Measurements from ENCODE around the gene USP4. TPM values are rescaled to one million over a fixed set of nuclear protein-coding genes. Genes with fewer than 3 reads are reported as not detected.

Gene USP4
- total RNA-seq, 1 donor from 2014 or later = 55.0 TPM

DNA sequence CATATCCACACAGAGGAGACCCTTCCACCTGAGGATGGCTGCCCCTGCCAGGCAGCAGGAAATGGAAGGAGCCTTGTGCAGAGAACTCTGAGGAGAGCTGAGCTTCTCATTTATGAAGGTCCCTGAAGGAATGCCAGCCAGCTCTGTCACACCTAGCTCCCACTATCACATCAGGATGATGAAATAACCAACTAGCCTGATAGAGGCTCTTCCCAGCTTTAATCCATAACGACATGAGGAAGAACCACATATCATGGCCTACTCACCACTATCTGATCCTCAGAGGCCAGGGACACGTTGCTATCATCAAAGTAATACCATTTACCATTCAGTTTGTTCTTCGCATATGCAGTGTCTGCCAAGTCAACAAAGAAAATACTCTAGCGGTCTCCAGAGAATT lies 61.3 kb downstream of the USP4 start:
- Mint-ChIP-seq H3K27me3 (ENCODE audit: unreplicated experiment) (peaks cover 2% of the 10 kb centered on the region), H3K36me3 (ENCODE audit: low read depth, unreplicated experiment) (peaks cover 15% of the 10 kb centered on the region), H3K4me3 (ENCODE audit: unreplicated experiment) (no peak overlapping the region), H3K27ac (ENCODE audit: unreplicated experiment) (no peak overlapping the region), H3K4me1 (ENCODE audit: unreplicated experiment) (peaks cover 16% of the 10 kb centered on the region), H3K9me3 (ENCODE audit: unreplicated experiment) (no peaks in the 10 kb centered on the region)
- TF ChIP-seq, protein P1, sequence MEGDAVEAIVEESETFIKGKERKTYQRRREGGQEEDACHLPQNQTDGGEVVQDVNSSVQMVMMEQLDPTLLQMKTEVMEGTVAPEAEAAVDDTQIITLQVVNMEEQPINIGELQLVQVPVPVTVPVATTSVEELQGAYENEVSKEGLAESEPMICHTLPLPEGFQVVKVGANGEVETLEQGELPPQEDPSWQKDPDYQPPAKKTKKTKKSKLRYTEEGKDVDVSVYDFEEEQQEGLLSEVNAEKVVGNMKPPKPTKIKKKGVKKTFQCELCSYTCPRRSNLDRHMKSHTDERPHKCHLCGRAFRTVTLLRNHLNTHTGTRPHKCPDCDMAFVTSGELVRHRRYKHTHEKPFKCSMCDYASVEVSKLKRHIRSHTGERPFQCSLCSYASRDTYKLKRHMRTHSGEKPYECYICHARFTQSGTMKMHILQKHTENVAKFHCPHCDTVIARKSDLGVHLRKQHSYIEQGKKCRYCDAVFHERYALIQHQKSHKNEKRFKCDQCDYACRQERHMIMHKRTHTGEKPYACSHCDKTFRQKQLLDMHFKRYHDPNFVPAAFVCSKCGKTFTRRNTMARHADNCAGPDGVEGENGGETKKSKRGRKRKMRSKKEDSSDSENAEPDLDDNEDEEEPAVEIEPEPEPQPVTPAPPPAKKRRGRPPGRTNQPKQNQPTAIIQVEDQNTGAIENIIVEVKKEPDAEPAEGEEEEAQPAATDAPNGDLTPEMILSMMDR (IDR thresholded peaks at IDR 0.05; ENCODE audit: unreplicated experiment) = no peak
- no peak for DNase-seq (ENCODE audit: low spot score)

DNA sequence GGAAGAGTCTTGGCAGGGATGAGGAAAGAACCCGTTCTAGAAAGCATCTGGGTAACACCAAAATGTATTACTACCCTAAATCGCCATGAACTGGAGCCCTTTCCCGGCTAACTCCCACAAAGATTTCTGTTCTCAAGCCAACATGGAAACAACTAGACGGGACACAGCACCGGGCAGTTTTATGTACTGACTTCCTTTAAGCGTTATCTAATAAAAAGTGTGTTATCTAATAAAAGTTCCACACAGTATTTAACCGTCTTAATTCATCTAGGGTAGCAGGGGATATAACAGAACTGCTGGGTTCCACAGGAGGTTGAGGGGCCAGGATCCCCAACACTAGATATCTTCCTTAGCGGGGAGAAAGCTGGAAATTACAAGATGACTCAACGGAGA lies 62.5 kb downstream of the USP4 start:
- TF ChIP-seq, protein P1 (IDR thresholded peaks at IDR 0.05; ENCODE audit: unreplicated experiment) = no peak
- Mint-ChIP-seq H3K4me3 (ENCODE audit: unreplicated experiment) (peak overlapping the region; percentile 83), H3K27me3 (ENCODE audit: unreplicated experiment) (peaks cover 2% of the 10 kb centered on the region), H3K4me1 (ENCODE audit: unreplicated experiment) (peaks cover 16% of the 10 kb centered on the region), H3K9me3 (ENCODE audit: unreplicated experiment) (no peaks in the 10 kb centered on the region), H3K36me3 (ENCODE audit: low read depth, unreplicated experiment) (peaks cover 11% of the 10 kb centered on the region), H3K27ac (ENCODE audit: unreplicated experiment) (no peak overlapping the region)
- DNase-seq (ENCODE audit: low spot score) = no peak

DNA sequence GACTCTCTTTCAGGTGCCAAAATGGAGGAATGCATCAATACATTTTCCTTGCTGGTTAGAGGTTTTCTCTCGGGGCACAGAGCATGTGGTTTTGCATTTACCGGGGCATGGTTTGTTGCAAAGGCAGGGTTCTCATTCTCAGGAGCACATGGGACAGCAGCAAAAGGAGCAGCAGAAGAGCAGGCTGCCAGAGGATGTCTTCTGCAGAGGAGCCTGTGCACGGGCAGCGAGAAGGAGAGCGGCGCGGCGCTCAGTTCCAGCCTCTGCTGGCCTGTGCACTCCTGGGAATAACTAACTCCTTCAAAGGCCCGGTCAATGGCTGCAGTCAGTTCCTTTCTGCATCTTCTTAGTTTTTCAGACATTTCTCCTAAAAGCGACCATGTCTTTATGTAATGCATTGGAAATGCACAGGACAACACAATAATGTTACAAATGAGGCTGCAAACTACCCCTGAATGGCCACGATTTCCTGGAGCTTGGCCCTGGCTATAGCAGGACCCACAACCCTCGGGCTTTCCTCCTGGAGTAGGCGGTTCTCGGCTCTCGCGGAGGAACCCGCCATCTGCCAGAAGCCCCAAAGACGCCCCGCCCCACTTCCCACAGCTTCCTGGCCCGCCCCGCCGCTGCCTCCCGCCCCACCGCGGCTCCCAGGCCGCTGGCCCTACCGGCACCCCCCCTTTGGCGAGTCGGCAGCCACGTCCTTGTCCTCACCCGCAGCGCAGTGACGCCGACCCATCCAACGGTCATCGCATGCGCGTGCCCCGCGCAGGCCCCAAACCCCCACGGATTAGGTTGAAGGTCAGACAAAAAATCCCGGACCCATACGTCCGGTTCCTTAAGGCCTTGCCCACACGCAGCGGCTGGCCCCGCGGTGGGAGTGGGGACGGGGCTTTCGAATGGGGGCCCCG lies 63.1 kb downstream of the USP4 start, which contains the start of gene C3orf62:
Gene C3orf62 (minus strand): TSS at position 758 of the 908 bp plus-strand sequence. CDS start 360 bp downstream, at position 398.
- Mint-ChIP-seq H3K27me3 (ENCODE audit: unreplicated experiment) (peaks cover 2% of the 10 kb centered on the region), H3K36me3 (ENCODE audit: low read depth, unreplicated experiment) (peaks cover 11% of the 10 kb centered on the region), H3K27ac (ENCODE audit: unreplicated experiment) (peak within 1 kb of the TSS; percentile 87), H3K4me3 (ENCODE audit: unreplicated experiment) (peak within 1 kb of the TSS; percentile 83), H3K4me1 (ENCODE audit: unreplicated experiment) (peaks cover 16% of the 10 kb centered on the region), H3K9me3 (ENCODE audit: unreplicated experiment) (no peaks in the 10 kb centered on the region)
- TF ChIP-seq, protein P1 (IDR thresholded peaks at IDR 0.05; ENCODE audit: unreplicated experiment) = no peak
- peak; percentile 83 for DNase-seq (ENCODE audit: low spot score)

DNA sequence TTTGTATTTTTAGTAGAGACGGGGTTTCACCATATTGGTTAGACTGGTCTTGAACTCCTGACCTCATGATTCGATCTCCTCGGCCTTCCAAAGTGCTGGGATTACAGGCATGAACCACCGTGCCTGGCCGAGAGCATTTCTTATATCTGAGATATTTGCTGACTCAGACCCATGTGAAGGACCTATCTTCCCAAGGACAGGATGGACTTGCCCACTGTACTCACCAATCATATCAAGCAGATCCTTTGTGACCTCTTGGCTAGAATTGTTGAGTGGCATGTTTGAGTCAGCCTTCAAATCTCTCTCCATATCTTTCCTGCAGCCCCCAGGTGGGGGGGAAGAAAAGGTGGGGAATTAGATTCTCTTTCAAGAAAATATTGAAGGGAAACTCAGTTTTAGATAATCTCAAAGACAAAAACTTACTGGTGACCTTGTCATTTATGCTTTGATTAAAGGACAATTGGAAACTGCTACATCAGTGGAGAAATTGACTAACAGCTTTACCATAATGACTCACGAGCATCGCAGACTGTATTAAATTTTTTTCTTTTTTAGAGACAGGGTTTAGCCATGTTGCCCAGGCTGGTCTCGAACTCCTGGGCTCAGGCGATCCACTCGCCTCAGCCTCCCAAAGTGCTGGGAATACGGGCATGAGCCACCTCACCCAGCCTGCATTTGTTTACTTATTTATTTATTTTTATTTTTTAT lies 65.9 kb downstream of the USP4 start:
- TF ChIP-seq, protein P1 (IDR thresholded peaks at IDR 0.05; ENCODE audit: unreplicated experiment) = no peak
- Mint-ChIP-seq H3K36me3 (ENCODE audit: low read depth, unreplicated experiment) (no peaks in the 10 kb centered on the region), H3K27ac (ENCODE audit: unreplicated experiment) (no peak overlapping the region), H3K4me3 (ENCODE audit: unreplicated experiment) (no peak overlapping the region), H3K4me1 (ENCODE audit: unreplicated experiment) (peaks cover 22% of the 10 kb centered on the region), H3K27me3 (ENCODE audit: unreplicated experiment) (peaks cover 2% of the 10 kb centered on the region), H3K9me3 (ENCODE audit: unreplicated experiment) (no peaks in the 10 kb centered on the region)
- no peak for DNase-seq (ENCODE audit: low spot score)
